ENCODE measurements around the gene MTRF1L. TPM values are rescaled to one million over a fixed set of nuclear protein-coding genes. Genes with fewer than 3 reads are reported as not detected.

The MTRF1L gene
- polyA plus RNA-seq (2013, experiment 1 of 2): 32.4 TPM
- 31.7 TPM for polyA plus RNA-seq (2013, experiment 2 of 2)

- H3K27ac ChIP-seq (ENCODE audit: low read depth, low read length, severe bottlenecking): peak within 1 kb of the TSS; percentile 88
- no peaks in the 10 kb centered on the region for H3K9me3 ChIP-seq (ENCODE audit: control insufficient read depth, low read length)
- peak within 1 kb of the TSS; percentile 77 for H3K4me3 ChIP-seq (ENCODE audit: extremely low read depth, insufficient read depth, low read length, poor library complexity, severe bottlenecking)
- H3K4me1 ChIP-seq (ENCODE audit: control insufficient read depth, insufficient read depth, low read length, poor library complexity, severe bottlenecking): peaks cover 4% of the 10 kb centered on the region
- H3K36me3 ChIP-seq (ENCODE audit: control insufficient read depth, insufficient read depth, low read length): peaks cover 13% of the 10 kb centered on the region
- WGBS, 2 experiments (ENCODE audit: insufficient coverage in 2 of 2): 0% methylated on average over 25 to 42 of the region's 52 CpGs
Observed at GRCh38 chr6:153002613-153003365, at the start of gene MTRF1L. TSS of gene MTRF1L (minus strand) at chr6:153002709. CDS start at chr6:153002685, 24 bp downstream.

- Histone ChIP-seq H3K9me3 (ENCODE audit: control insufficient read depth, low read length) (no peaks in the 10 kb centered on the region), H3K4me3 (ENCODE audit: extremely low read depth, insufficient read depth, low read length, poor library complexity, severe bottlenecking) (no peak overlapping the region), H3K4me1 (ENCODE audit: control insufficient read depth, insufficient read depth, low read length, poor library complexity, severe bottlenecking) (no peaks in the 10 kb centered on the region)
Observed at GRCh38 chr6:153051801-153052200, 49.3 kb upstream of the MTRF1L start.

GRCh38 chr6:153048631-153049030, 46.1 kb upstream of the MTRF1L start:
- 50 to 90% methylated on average over 2 of the region's 3 CpGs for WGBS, 2 experiments (ENCODE audit: insufficient coverage in 2 of 2)
- H3K36me3 ChIP-seq (ENCODE audit: control insufficient read depth, insufficient read depth, low read length): no peaks in the 10 kb centered on the region
- no peaks in the 10 kb centered on the region for H3K4me1 ChIP-seq (ENCODE audit: control insufficient read depth, insufficient read depth, low read length, poor library complexity, severe bottlenecking)
- no peaks in the 10 kb centered on the region for H3K9me3 ChIP-seq (ENCODE audit: control insufficient read depth, low read length)
- no peak overlapping the region for H3K4me3 ChIP-seq (ENCODE audit: extremely low read depth, insufficient read depth, low read length, poor library complexity, severe bottlenecking)
- no peak overlapping the region for H3K27ac ChIP-seq (ENCODE audit: low read depth, low read length, severe bottlenecking)

More at GRCh38 chr6:153051801-153052200, 49.3 kb upstream of the MTRF1L start:
- Histone ChIP-seq H3K27ac (ENCODE audit: low read depth, low read length, severe bottlenecking) (no peak overlapping the region), H3K36me3 (ENCODE audit: control insufficient read depth, insufficient read depth, low read length) (no peaks in the 10 kb centered on the region)

GRCh38 chr6:153047386-153047785, 44.9 kb upstream of the MTRF1L start:
- Histone ChIP-seq H3K9me3 (ENCODE audit: control insufficient read depth, low read length) (no peaks in the 10 kb centered on the region), H3K27ac (ENCODE audit: low read depth, low read length, severe bottlenecking) (no peak overlapping the region), H3K36me3 (ENCODE audit: control insufficient read depth, insufficient read depth, low read length) (no peaks in the 10 kb centered on the region), H3K4me1 (ENCODE audit: control insufficient read depth, insufficient read depth, low read length, poor library complexity, severe bottlenecking) (no peaks in the 10 kb centered on the region), H3K4me3 (ENCODE audit: extremely low read depth, insufficient read depth, low read length, poor library complexity, severe bottlenecking) (no peak overlapping the region)
- WGBS, 2 experiments (ENCODE audit: insufficient coverage in 2 of 2): 83 to 88% methylated on average over 1 of the region's 2 CpGs

- Histone ChIP-seq H3K27ac (ENCODE audit: low read depth, low read length, severe bottlenecking) (no peak overlapping the region), H3K4me1 (ENCODE audit: control insufficient read depth, insufficient read depth, low read length, poor library complexity, severe bottlenecking) (no peaks in the 10 kb centered on the region), H3K4me3 (ENCODE audit: extremely low read depth, insufficient read depth, low read length, poor library complexity, severe bottlenecking) (no peak overlapping the region), H3K9me3 (ENCODE audit: control insufficient read depth, low read length) (no peaks in the 10 kb centered on the region), H3K36me3 (ENCODE audit: control insufficient read depth, insufficient read depth, low read length) (peaks cover 5% of the 10 kb centered on the region)
Observed at GRCh38 chr6:153045271-153045670, 42.8 kb upstream of the MTRF1L start.

- no peaks in the 10 kb centered on the region for H3K4me1 ChIP-seq (ENCODE audit: control insufficient read depth, insufficient read depth, low read length, poor library complexity, severe bottlenecking)
- H3K36me3 ChIP-seq (ENCODE audit: control insufficient read depth, insufficient read depth, low read length): peaks cover 5% of the 10 kb centered on the region
- WGBS, 2 experiments (ENCODE audit: insufficient coverage in 2 of 2): 92% methylated on average over 2 of the region's 4 CpGs; no CpG with 5 or more reads in 1 of the 2 experiments
- H3K27ac ChIP-seq (ENCODE audit: low read depth, low read length, severe bottlenecking): no peak overlapping the region
- no peak overlapping the region for H3K4me3 ChIP-seq (ENCODE audit: extremely low read depth, insufficient read depth, low read length, poor library complexity, severe bottlenecking)
- no peaks in the 10 kb centered on the region for H3K9me3 ChIP-seq (ENCODE audit: control insufficient read depth, low read length)
Observed at GRCh38 chr6:153044295-153044694, 41.8 kb upstream of the MTRF1L start.

- H3K4me3 ChIP-seq (ENCODE audit: extremely low read depth, insufficient read depth, low read length, poor library complexity, severe bottlenecking): no peak overlapping the region
- peaks cover 5% of the 10 kb centered on the region for H3K36me3 ChIP-seq (ENCODE audit: control insufficient read depth, insufficient read depth, low read length)
- no peak overlapping the region for H3K27ac ChIP-seq (ENCODE audit: low read depth, low read length, severe bottlenecking)
- H3K9me3 ChIP-seq (ENCODE audit: control insufficient read depth, low read length): no peaks in the 10 kb centered on the region
- no peaks in the 10 kb centered on the region for H3K4me1 ChIP-seq (ENCODE audit: control insufficient read depth, insufficient read depth, low read length, poor library complexity, severe bottlenecking)
- 92 to 100% methylated on average over 2 to 3 of the region's 3 CpGs for WGBS, 2 experiments (ENCODE audit: insufficient coverage in 2 of 2)
Observed at GRCh38 chr6:153043719-153044118, 41.2 kb upstream of the MTRF1L start.

- Histone ChIP-seq H3K27ac (ENCODE audit: low read depth, low read length, severe bottlenecking) (no peak overlapping the region), H3K36me3 (ENCODE audit: control insufficient read depth, insufficient read depth, low read length) (peaks cover 5% of the 10 kb centered on the region)
- 85 to 92% methylated on average over 2 to 4 of the region's 4 CpGs for WGBS, 2 experiments (ENCODE audit: insufficient coverage in 2 of 2)
Observed at GRCh38 chr6:153038378-153039057, 36.0 kb upstream of the MTRF1L start.

GRCh38 chr6:153034139-153034538, 31.6 kb upstream of the MTRF1L start:
- Histone ChIP-seq H3K9me3 (ENCODE audit: control insufficient read depth, low read length) (no peaks in the 10 kb centered on the region), H3K27ac (ENCODE audit: low read depth, low read length, severe bottlenecking) (no peak overlapping the region)
- 90 to 99% methylated on average over 5 of the region's 9 CpGs for WGBS, 2 experiments (ENCODE audit: insufficient coverage in 2 of 2)

More at GRCh38 chr6:153038378-153039057, 36.0 kb upstream of the MTRF1L start:
- Histone ChIP-seq H3K4me3 (ENCODE audit: extremely low read depth, insufficient read depth, low read length, poor library complexity, severe bottlenecking) (no peak overlapping the region), H3K9me3 (ENCODE audit: control insufficient read depth, low read length) (no peaks in the 10 kb centered on the region), H3K4me1 (ENCODE audit: control insufficient read depth, insufficient read depth, low read length, poor library complexity, severe bottlenecking) (no peaks in the 10 kb centered on the region)

GRCh38 chr6:153032255-153032882, 29.9 kb upstream of the MTRF1L start:
- no peaks in the 10 kb centered on the region for H3K4me1 ChIP-seq (ENCODE audit: control insufficient read depth, insufficient read depth, low read length, poor library complexity, severe bottlenecking)
- H3K27ac ChIP-seq (ENCODE audit: low read depth, low read length, severe bottlenecking): no peak overlapping the region
- no peaks in the 10 kb centered on the region for H3K36me3 ChIP-seq (ENCODE audit: control insufficient read depth, insufficient read depth, low read length)
- H3K9me3 ChIP-seq (ENCODE audit: control insufficient read depth, low read length): no peaks in the 10 kb centered on the region
- H3K4me3 ChIP-seq (ENCODE audit: extremely low read depth, insufficient read depth, low read length, poor library complexity, severe bottlenecking): no peak overlapping the region
- WGBS, 2 experiments (ENCODE audit: insufficient coverage in 2 of 2): no CpG with 5 or more reads among the region's 9 CpGs

More at GRCh38 chr6:153034139-153034538, 31.6 kb upstream of the MTRF1L start:
- no peak overlapping the region for H3K4me3 ChIP-seq (ENCODE audit: extremely low read depth, insufficient read depth, low read length, poor library complexity, severe bottlenecking)
- H3K4me1 ChIP-seq (ENCODE audit: control insufficient read depth, insufficient read depth, low read length, poor library complexity, severe bottlenecking): no peaks in the 10 kb centered on the region
- no peaks in the 10 kb centered on the region for H3K36me3 ChIP-seq (ENCODE audit: control insufficient read depth, insufficient read depth, low read length)
